Neural progenitor cell (in vitro differentiated cells): ENCODE data around the gene SNX25. TPM values are rescaled to one million over a fixed set of nuclear protein-coding genes. Genes with fewer than 3 reads are reported as not detected.

Experiments used
- DNase-seq: peaks from one replicate; pipeline ENCODE4 v3.0.0-alpha.2; 2016; ENCODE audit warnings: low spot score
- H2AFZ ChIP-seq: fragments of 200-600 bp; sonication (generic); replicated peaks from 2 replicates; pipeline ENCODE4 v1.6.1; 2016; ENCODE audit warnings: antibody characterized with exemption
- H3F3A ChIP-seq: fragments of 200-600 bp; sonication (generic); 2 replicates; pipeline ENCODE4 v1.6.1; 2016; ENCODE audit warnings: antibody characterized with exemption, low read depth
- H3K27ac ChIP-seq: fragments of 200-600 bp; sonication (generic); 2 replicates; pipeline ENCODE4 v1.5.1; 2016; ENCODE audit warnings: mild to moderate bottlenecking
- H3K27me3 ChIP-seq: fragments of 200-600 bp; sonication (generic); 2 replicates; pipeline ENCODE4 v1.6.1; 2016; ENCODE audit warnings: mild to moderate bottlenecking, moderate library complexity
- H3K36me3 ChIP-seq: fragments of 200-600 bp; sonication (generic); 2 replicates; pipeline ENCODE4 v1.5.1; 2016
- H3K4me1 ChIP-seq: fragments of 200-600 bp; sonication (generic); 2 replicates; pipeline ENCODE4 v1.6.1; 2016; ENCODE audit warnings: mixed run types
- H3K4me2 ChIP-seq: fragments of 200-600 bp; sonication (generic); 2 replicates; pipeline ENCODE4 v1.6.1; 2016
- H3K4me3 ChIP-seq: fragments of 200-600 bp; sonication (generic); 2 replicates; pipeline ENCODE4 v1.5.1; 2016
- H3K79me2 ChIP-seq: fragments of 200-600 bp; sonication (generic); 2 replicates; pipeline ENCODE4 v1.6.1; 2016; ENCODE audit warnings: low read depth
- H3K9ac ChIP-seq: fragments of 200-600 bp; sonication (generic); 2 replicates; pipeline ENCODE4 v1.6.1; 2016
- H3K9me3 ChIP-seq: fragments of 200-600 bp; sonication (generic); 2 replicates; pipeline ENCODE4 v1.5.1; 2016; ENCODE audit warnings: low read depth
- H4K20me1 ChIP-seq: fragments of 200-600 bp; sonication (generic); 2 replicates; pipeline ENCODE4 v1.6.1; 2016; ENCODE audit warnings: low read depth
- H3K27ac Mint-ChIP-seq: 3 replicates; pipeline ENCODE4 v1.8.0; 2021; ENCODE audit warnings: mixed read lengths
- H3K27me3 Mint-ChIP-seq: 2 replicates; pipeline ENCODE4 v1.8.0; 2022; ENCODE audit warnings: low read depth, mild to moderate bottlenecking, inconsistent platforms, moderate library complexity, mixed read lengths; ENCODE audit not compliant: insufficient read depth
- H3K36me3 Mint-ChIP-seq: 3 replicates; pipeline ENCODE4 v1.8.0; 2021; ENCODE audit warnings: mixed read lengths
- H3K4me1 Mint-ChIP-seq: 3 replicates; pipeline ENCODE4 v1.8.0; 2021; ENCODE audit warnings: mixed read lengths
- H3K4me3 Mint-ChIP-seq: 3 replicates; pipeline ENCODE4 v1.8.0; 2021; ENCODE audit warnings: mild to moderate bottlenecking, moderate library complexity, mixed read lengths
- H3K9me3 Mint-ChIP-seq: 3 replicates; pipeline ENCODE4 v1.8.0; 2020; ENCODE audit warnings: mixed read lengths
- EZH2 ChIP-seq: fragments of 200-600 bp; sonication (generic); IDR thresholded peaks from 2 replicates; pipeline ENCODE4 v1.6.1; 2017; ENCODE audit warnings: antibody characterized with exemption, mild to moderate bottlenecking, moderate library complexity
- EZH2phosphoT487 ChIP-seq: fragments of 200-600 bp; sonication (generic); IDR thresholded peaks from 2 replicates; pipeline ENCODE4 v1.6.1; 2017; ENCODE audit warnings: antibody characterized with exemption
- total RNA-seq: library from RNA; depleted of rRNA; stranded (reverse); fragments of >200 nt; gene quantifications from 2 replicates; pipeline ENCODE4 v1.2.3, GENCODE V29; 2015; ENCODE audit warnings: low replicate concordance
- TF ChIP-seq, protein P1 (sequence below): fragments of 200-600 bp; sonication (generic); IDR thresholded peaks from 2 replicates; pipeline ENCODE4 v1.5.1; 2017; ENCODE audit warnings: antibody characterized with exemption, mild to moderate bottlenecking

SNX25 gene
- total RNA-seq, 1 donor from 2014 or later, result 50.8 TPM

DNA sequence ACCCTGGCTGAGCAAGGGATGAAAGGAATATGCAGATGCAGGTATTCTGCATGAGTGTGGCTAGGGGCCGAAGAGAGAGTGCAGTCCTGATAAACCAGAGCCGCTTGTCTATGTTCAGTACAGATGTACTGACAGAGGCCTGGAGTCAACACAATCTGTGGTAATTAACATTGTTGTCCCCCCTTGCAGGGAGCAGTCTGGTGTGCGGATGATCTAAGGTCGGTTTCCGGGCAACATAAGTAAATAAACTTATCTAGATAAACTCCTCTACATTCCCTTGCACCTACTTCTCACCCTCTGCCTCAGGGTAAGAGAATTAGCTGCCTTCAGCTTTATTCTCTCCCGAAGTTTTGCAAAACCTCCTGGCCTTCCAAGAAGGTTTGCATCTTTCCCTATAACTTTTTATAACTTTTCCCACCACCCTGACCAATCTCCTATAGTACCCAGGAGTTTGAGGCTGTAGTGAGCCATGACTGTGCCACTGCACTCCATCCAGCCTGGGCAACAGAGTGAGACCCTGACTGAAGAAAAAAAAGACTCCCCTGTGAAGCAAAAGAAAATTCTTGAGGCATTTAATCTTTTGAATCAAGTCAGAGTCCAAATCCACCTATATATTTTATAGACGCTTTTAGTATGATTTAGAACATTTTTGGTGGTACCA lies 26.6 kb downstream of the SNX25 start:
- no peak overlapping the region for H3K27ac Mint-ChIP-seq
- no peak overlapping the region for H3K4me3 Mint-ChIP-seq
- TF ChIP-seq EZH2phosphoT487 (no peak), EZH2 (no peak)
- TF ChIP-seq, protein P1, sequence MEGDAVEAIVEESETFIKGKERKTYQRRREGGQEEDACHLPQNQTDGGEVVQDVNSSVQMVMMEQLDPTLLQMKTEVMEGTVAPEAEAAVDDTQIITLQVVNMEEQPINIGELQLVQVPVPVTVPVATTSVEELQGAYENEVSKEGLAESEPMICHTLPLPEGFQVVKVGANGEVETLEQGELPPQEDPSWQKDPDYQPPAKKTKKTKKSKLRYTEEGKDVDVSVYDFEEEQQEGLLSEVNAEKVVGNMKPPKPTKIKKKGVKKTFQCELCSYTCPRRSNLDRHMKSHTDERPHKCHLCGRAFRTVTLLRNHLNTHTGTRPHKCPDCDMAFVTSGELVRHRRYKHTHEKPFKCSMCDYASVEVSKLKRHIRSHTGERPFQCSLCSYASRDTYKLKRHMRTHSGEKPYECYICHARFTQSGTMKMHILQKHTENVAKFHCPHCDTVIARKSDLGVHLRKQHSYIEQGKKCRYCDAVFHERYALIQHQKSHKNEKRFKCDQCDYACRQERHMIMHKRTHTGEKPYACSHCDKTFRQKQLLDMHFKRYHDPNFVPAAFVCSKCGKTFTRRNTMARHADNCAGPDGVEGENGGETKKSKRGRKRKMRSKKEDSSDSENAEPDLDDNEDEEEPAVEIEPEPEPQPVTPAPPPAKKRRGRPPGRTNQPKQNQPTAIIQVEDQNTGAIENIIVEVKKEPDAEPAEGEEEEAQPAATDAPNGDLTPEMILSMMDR, result no peak

DNA sequence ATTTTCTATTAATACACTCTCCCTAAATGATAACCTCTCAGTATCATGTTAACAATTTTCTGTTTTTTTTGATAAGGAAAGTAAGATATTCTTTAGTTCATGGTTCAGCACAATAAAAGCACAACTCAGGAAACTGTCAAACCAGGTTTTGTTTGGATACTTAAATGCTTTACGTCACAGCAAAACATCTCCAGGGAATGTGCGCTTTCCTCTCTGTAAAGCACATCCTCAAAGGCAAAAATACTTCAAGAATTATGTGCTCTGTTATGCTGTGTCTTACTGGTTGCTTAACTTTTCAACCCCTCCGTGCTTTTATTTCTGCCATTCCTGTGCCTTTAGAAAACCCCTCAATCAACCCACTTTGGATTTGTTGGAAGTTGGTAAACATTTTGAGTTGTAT lies 27.8 kb downstream of the SNX25 start:
- Mint-ChIP-seq H3K4me3 (no peak overlapping the region), H3K9me3 (peaks cover 21% of the 10 kb centered on the region), H3K27me3 (peaks cover 3% of the 10 kb centered on the region), H3K4me1 (peaks cover 8% of the 10 kb centered on the region), H3K36me3 (peaks cover 16% of the 10 kb centered on the region), H3K27ac (no peak overlapping the region)
- Histone ChIP-seq H4K20me1 (peaks cover 3% of the 10 kb centered on the region), H3K4me1 (no peaks in the 10 kb centered on the region), H3K9ac (no peak overlapping the region), H3K9me3 (peaks cover 9% of the 10 kb centered on the region), H2AFZ (no peak overlapping the region), H3K79me2 (peaks cover 59% of the 10 kb centered on the region), H3K4me3 (no peak overlapping the region), H3K36me3 (no peaks in the 10 kb centered on the region), H3F3A (no peaks in the 10 kb centered on the region), H3K4me2 (no peak overlapping the region), H3K27ac (no peak overlapping the region), H3K27me3 (no peaks in the 10 kb centered on the region)
- DNase-seq, result no peak
- TF ChIP-seq EZH2, result no peak
- TF ChIP-seq, protein P1, result no peak
- no peak for TF ChIP-seq EZH2phosphoT487

More for the DNA sequence above, 26.6 kb downstream of the SNX25 start:
- Histone ChIP-seq H3K79me2 (peaks cover 64% of the 10 kb centered on the region), H3F3A (no peaks in the 10 kb centered on the region), H3K36me3 (no peaks in the 10 kb centered on the region), H3K9me3 (peaks cover 9% of the 10 kb centered on the region), H3K27ac (no peak overlapping the region), H4K20me1 (peaks cover 3% of the 10 kb centered on the region), H2AFZ (no peak overlapping the region), H3K9ac (no peak overlapping the region), H3K4me2 (no peak overlapping the region), H3K4me3 (no peak overlapping the region), H3K4me1 (no peaks in the 10 kb centered on the region), H3K27me3 (no peaks in the 10 kb centered on the region)
- no peak for DNase-seq
- H3K36me3 Mint-ChIP-seq, result peaks cover 11% of the 10 kb centered on the region
- H3K27me3 Mint-ChIP-seq, result peaks cover 3% of the 10 kb centered on the region
- peaks cover 13% of the 10 kb centered on the region for H3K9me3 Mint-ChIP-seq
- peaks cover 8% of the 10 kb centered on the region for H3K4me1 Mint-ChIP-seq

DNA sequence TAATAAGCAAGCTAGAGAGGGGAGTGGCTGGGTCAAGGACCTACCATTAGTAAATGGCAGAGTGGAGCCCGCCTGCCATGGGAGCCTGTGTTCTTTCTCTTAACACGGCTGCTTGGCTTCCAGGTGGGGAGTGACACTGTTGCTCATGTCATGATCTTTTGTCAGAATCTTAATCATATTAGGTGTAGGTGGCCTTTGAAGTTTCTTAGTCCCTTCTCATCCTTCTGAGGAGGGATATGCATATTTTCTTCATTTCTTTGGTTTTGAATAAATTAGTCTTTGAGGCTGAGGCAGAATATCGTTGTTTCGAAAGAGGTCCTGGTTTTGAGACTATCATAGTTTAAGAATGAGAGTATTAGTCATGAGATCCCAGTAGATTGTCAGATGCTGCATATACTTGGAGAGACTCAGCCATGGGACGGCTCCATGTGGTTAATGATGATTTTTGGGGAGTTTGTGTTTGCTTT lies 28.9 kb downstream of the SNX25 start:
- no peak overlapping the region for H3K4me3 Mint-ChIP-seq
- no peak overlapping the region for H3K4me3 ChIP-seq

More for the DNA sequence above, 28.9 kb downstream of the SNX25 start:
- no peak overlapping the region for H3K4me2 ChIP-seq
- peaks cover 9% of the 10 kb centered on the region for H3K9me3 ChIP-seq
- Mint-ChIP-seq H3K36me3 (peaks cover 14% of the 10 kb centered on the region), H3K27me3 (peaks cover 3% of the 10 kb centered on the region), H3K4me1 (peaks cover 8% of the 10 kb centered on the region), H3K27ac (no peak overlapping the region), H3K9me3 (peaks cover 21% of the 10 kb centered on the region)
- DNase-seq, result no peak
- H3K27me3 ChIP-seq, result no peaks in the 10 kb centered on the region
- no peaks in the 10 kb centered on the region for H3F3A ChIP-seq
- no peak overlapping the region for H3K27ac ChIP-seq
- no peak overlapping the region for H3K9ac ChIP-seq
- H4K20me1 ChIP-seq, result peaks cover 3% of the 10 kb centered on the region
- no peaks in the 10 kb centered on the region for H3K4me1 ChIP-seq
- H3K36me3 ChIP-seq, result no peaks in the 10 kb centered on the region
- no peak overlapping the region for H2AFZ ChIP-seq
- TF ChIP-seq, protein P1, result no peak
- TF ChIP-seq EZH2 (no peak), EZH2phosphoT487 (no peak)
- H3K79me2 ChIP-seq, result peaks cover 59% of the 10 kb centered on the region
